Glomerular visceral epithelial cell (primary cell): ENCODE data around the gene CD14.
"Not testable (repeated sequence)": the region's sequence is repeated elsewhere in the genome, so short reads cannot be mapped to it uniquely, and the experiment has no call there.

ENCODE experiments used
- DNase-seq: peaks from one replicate; pipeline ENCODE4 v3.0.0-alpha.2; 2016; ENCODE audit errors: extremely low spot score

Gene CD14

DNA sequence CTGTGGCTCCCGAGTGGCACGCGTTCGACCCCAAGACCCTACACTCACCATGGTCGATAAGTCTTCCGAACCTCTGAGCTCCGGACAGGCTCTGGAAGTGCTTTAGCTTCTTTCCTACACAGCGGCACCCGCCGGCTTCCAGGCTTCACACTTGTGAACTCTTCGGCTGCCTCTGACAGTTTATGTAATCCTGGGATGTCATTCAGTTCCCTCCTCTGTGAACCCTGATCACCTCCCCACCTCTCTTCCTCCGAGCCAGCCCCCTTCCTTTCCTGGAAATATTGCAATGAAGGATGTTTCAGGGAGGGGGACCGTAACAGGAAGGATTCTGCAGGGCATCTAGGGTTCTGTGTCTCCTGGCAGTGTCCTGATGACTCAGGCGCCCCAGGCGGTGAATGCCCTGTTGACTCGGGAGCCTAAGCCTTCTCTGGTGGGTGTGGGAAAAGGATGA lies at the start of gene CD14:
Gene CD14, minus strand, starts transcription at position 155 of the 451 bp plus-strand sequence. Its CDS starts 104 bp downstream, at position 51.
- DNase-seq: peak; percentile 64

GRCh38 chr5:140678993-140679392 lies 46.0 kb upstream of the CD14 start:
- no peak for DNase-seq

- DNase-seq: no peak
Observed at GRCh38 chr5:140677947-140678346, 45.0 kb upstream of the CD14 start.

GRCh38 chr5:140674629-140675028 lies 41.7 kb upstream of the CD14 start:
- DNase-seq: no peak

GRCh38 chr5:140674211-140674610 lies 41.2 kb upstream of the CD14 start:
- no peak for DNase-seq

DNA sequence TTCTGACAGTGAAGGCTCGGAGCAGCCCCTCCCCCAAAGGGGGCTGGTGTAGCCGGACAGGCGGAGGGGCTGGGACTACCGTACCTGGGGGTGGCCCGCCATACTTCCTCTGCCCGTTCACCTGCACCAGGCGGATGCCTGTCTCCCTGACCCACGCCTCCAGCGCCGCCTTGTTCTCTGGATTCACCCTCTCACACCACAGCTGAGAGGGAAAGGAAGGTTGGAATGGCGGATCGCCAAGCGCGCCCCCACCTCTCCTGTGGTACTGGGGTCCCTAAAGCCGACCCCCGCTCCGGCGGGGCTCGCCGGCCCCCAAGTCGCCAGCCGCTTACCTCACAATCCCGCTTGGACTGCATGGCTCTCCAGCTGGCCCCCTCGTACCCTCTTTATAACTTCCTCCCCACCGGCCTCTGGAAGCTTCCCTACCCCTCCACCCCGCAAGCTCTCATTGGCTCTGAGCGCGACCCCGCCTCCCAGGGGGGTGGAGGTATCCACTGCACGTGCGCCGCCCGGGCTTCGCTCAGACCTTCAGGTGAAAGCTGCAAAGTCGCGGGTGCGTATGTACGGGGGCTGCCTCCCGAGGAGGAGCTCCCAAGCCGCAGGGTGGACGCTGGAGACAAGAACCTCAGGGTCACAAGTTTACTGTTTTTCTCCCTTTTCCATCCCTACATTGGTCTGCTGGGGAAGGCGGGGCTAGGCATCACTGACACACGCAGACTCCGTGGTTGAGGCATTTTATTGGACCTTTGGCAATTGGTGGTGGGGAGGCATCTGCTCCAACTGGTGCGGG lies 40.4 kb upstream of the CD14 start, which contains the start of gene DND1:
Gene DND1, minus strand, starts transcription at position 390 of the 790 bp plus-strand sequence. Its CDS starts 34 bp downstream, at position 356.
- DNase-seq: no peak

- DNase-seq: no peak
Observed at GRCh38 chr5:140672455-140673186, 39.6 kb upstream of the CD14 start.

- no peak for DNase-seq
Observed at GRCh38 chr5:140671472-140672125, 38.6 kb upstream of the CD14 start.

DNA sequence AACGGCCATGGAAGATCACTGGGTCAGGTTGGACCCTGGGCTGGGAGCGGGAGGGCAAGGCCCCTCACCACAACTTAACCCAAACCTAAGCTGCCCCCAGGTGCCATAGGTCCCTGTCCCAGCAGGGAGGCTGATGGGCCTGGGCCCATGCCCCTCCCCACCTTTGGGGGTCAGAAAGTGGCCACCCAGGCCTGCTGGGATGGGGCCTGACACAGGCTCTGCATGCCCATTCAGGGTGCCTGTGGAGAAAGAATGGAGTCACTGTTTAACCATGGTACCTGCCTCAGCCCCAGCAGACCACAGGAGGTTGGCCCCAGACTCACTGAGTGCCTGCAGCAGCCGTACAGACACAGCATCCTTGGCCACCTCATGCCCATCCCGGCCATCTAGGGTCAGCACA lies 38.1 kb upstream of the CD14 start:
- not testable (repeated sequence) for DNase-seq

DNA sequence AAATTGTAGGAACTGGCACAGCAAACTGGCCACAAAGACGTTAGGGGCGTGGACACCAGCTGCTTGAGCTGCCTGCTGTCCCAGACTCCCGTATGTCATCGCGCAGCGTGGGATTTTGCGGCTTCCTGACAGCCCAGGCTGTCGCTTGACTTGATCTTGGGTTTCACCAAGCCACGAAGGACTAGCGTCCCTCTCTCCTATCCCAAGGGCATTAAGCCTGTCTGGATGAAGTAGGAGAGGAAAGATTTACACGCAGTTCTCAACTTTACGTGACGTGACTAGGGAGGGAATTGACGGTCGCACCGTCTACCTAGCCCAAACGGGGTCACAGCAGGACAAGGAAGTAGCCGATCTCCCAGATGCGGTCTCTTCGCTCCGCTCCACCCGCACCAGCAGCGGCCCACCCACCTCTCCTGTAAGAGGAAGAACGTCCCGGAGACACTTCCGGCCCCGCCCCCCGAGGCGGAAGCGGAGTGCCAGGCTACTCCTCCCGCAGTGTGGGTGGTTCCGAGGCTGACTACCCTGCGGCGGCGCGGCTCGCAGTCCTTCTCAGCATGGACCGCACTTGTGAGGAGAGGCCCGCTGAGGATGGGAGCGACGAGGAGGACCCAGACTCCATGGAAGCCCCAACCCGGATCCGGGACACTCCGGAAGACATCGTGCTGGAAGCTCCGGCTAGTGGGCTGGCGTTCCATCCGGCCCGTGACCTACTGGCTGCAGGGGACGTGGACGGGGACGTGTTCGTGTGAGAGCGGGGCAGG lies 31.6 kb upstream of the CD14 start, which contains the start of gene WDR55:
Gene WDR55, plus strand, starts transcription at position 546 of the 761 bp plus-strand sequence. Its CDS starts 9 bp downstream, at position 555.
- peak; percentile 95 for DNase-seq

- DNase-seq: no peak
Observed at GRCh38 chr5:140664030-140664358, 31.0 kb upstream of the CD14 start.

DNA sequence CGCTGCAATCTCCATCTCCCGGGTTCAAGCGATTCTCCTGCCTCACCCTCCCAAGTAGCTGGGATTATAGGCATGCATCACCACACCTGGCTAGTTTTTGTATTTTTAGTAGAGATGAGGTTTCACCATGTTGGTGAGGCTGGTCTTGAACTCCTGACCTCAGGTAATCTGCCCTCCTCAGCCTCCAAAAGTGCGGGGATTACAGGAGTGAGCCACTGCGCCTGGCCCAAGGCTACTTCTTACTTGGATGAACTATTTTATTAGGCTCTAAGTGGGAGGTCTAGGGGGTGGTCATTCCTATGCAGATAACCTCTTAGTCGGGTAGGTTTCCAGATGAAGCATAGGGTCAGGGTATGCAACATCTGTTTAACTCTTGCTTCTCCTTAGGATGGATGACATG lies 27.4 kb upstream of the CD14 start:
- not testable (repeated sequence) for DNase-seq

- DNase-seq: no peak
Observed at GRCh38 chr5:140658870-140659269, 25.9 kb upstream of the CD14 start.

DNA sequence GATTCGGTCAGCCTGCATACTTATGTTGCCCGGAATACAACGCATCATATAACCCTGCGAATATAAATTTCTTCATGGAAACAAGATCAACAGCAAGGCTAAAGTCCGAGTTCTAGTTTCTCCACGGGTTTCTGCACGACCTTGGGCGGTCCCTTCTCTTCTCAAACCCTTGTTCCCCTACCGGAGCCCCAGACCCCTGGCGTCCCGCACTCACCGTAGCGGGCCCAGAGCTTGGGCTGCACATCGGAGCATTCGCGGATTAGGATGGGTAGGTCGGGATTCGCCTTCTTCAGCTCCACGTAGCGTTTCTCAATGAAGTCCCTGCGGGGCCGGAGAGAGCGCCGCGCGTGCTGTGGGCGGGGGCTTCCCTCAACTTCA lies 14.1 kb upstream of the CD14 start:
- DNase-seq: no peak

GRCh38 chr5:140642718-140643117 lies 9.7 kb upstream of the CD14 start:
- DNase-seq: peak; percentile 45

GRCh38 chr5:140641716-140642115 lies 8.7 kb upstream of the CD14 start:
- no peak for DNase-seq

GRCh38 chr5:140639148-140639981 lies 6.4 kb upstream of the CD14 start, which contains the start of gene TMCO6:
Gene TMCO6 (plus strand): TSS chr5:140639451. CDS start chr5:140639528, 77 bp downstream.
- DNase-seq: peak; percentile 95

DNA sequence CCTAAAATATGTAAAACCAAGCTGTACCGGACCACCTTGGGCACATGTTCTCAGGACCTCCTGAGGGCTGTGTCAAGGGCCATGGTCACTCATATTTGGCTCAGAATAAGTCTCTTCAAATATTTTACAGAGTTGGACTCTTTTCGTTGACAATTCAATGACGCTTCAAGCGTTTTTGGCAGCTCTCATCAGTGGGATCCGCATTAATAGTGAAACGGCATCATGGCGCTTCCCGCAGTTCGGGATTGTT lies 5.8 kb upstream of the CD14 start:
- not testable (repeated sequence) for DNase-seq

DNA sequence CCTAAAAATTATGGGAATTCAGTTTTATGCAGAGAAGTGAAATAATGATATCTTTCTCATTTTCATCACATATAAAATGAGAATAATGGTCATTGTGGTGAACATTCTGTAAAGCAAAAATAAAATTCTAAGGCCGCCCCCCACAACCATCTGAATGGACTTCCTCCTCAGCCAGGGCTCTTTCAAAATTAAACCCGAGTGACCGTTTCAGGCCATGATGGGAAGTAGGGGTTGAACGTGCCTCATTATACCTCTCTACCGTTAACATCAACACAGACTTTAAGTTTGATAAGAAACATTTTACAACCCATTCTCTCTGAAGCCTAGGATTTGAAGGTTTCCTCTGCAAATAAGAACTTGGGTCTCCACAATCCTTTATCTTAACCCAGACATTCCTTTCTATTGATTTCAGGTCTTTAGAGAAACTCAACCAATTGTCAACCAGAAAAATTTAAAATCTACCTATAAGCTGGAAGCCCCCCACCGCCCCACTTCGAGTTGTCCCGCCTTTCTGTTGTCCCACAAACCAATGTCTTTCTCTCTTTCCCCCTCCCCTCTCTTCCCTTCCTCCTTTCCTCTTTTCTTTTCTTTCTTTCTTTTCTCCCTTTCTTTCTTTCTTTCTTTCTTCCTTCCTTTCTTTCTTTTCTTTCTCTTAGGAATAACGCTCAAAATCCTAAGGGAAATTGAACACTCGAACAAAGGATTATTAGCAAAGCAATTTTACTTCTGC lies 4.6 kb upstream of the CD14 start:
- no peak for DNase-seq
